BJ (cell line): ENCODE results near the gene RFT1. TPM values are rescaled to one million over a fixed set of nuclear protein-coding genes. Genes with fewer than 3 reads are reported as not detected.

Experiments
- CTCF ChIA-PET: fragments of 350-600 bp; formaldehyde crosslinking; extraction: SDS; loops from one replicate; lab custom pipeline; 2021; ENCODE audit warnings: antibody characterized with exemption, inconsistent platforms; lab: Yijun Ruan, JAX
- POLR2A ChIA-PET: fragments of 300-600 bp; sonication (Branson Sonifier 250); formaldehyde crosslinking; extraction: SDS; loops from one replicate; lab custom pipeline; 2021; ENCODE audit warnings: antibody characterized with exemption; lab: Charles Lee
- DNase-seq: peaks from one replicate; pipeline ENCODE4 v3.0.0-alpha.2; 2011; ENCODE audit warnings: low read depth
- H3K27me3 ChIP-seq: 2 replicates; pipeline ENCODE4 v1.6.0; 2011; ENCODE audit warnings: low read length; ENCODE audit not compliant: control insufficient read depth, insufficient read depth
- H3K36me3 ChIP-seq: 2 replicates; pipeline ENCODE4 v1.5.1; 2011; ENCODE audit warnings: low read length; ENCODE audit not compliant: control insufficient read depth, insufficient read depth
- H3K4me3 ChIP-seq: 2 replicates; pipeline ENCODE4 v1.5.1; 2011; ENCODE audit warnings: low read depth, mild to moderate bottlenecking, control low read depth, low read length
- polyA plus RNA-seq: library from polyadenylated mRNA; depleted of rRNA; stranded (reverse); fragments of >200 nt; gene quantifications from 2 replicates; pipeline ENCODE4 v1.2.3, GENCODE V29; 2011; rRNA removed
- TF ChIP-seq, protein P1 (sequence below): IDR thresholded peaks from 2 replicates; pipeline ENCODE4 v1.5.1; 2011; ENCODE audit warnings: low read depth, mild to moderate bottlenecking, control low read depth, inconsistent platforms, low read length, moderate library complexity; ENCODE audit not compliant: insufficient read depth

RFT1 gene
- polyA plus RNA-seq, 1 experiment, result 27.9 TPM

GRCh38 chr3:53039376-53039752 is 90.9 kb downstream of the RFT1 start:
- H3K4me3 ChIP-seq, result no peak overlapping the region
- CTCF ChIA-PET, result no interaction called here
- POLR2A ChIA-PET, result no interaction called here
- no peaks in the 10 kb centered on the region for H3K27me3 ChIP-seq
- no peaks in the 10 kb centered on the region for H3K36me3 ChIP-seq
- DNase-seq, result no peak
- TF ChIP-seq, protein P1, sequence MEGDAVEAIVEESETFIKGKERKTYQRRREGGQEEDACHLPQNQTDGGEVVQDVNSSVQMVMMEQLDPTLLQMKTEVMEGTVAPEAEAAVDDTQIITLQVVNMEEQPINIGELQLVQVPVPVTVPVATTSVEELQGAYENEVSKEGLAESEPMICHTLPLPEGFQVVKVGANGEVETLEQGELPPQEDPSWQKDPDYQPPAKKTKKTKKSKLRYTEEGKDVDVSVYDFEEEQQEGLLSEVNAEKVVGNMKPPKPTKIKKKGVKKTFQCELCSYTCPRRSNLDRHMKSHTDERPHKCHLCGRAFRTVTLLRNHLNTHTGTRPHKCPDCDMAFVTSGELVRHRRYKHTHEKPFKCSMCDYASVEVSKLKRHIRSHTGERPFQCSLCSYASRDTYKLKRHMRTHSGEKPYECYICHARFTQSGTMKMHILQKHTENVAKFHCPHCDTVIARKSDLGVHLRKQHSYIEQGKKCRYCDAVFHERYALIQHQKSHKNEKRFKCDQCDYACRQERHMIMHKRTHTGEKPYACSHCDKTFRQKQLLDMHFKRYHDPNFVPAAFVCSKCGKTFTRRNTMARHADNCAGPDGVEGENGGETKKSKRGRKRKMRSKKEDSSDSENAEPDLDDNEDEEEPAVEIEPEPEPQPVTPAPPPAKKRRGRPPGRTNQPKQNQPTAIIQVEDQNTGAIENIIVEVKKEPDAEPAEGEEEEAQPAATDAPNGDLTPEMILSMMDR, result no peak

- Histone ChIP-seq H3K27me3 (no peaks in the 10 kb centered on the region), H3K4me3 (no peak overlapping the region), H3K36me3 (no peaks in the 10 kb centered on the region)
- DNase-seq, result no peak
- POLR2A ChIA-PET, result no interaction called here
- TF ChIP-seq, protein P1, result no peak
- CTCF ChIA-PET, result no interaction called here
Measured at GRCh38 chr3:53038679-53039375, 91.4 kb downstream of the RFT1 start.

Other genes with a start within 250 kb of the RFT1 start
- 11.6 and 13.5 TPM in 2 replicates for gene STIMATE, start 232.9 kb downstream of the RFT1 start, polyA plus RNA-seq
- 2.1 and 2.6 TPM in 2 replicates for gene SFMBT1, start 84.4 kb downstream of the RFT1 start, polyA plus RNA-seq
- gene PRKCD, start 30.8 kb upstream of the RFT1 start, polyA plus RNA-seq, result 24.2 and 33.5 TPM in 2 replicates
- gene TKT, start 125.6 kb upstream of the RFT1 start, polyA plus RNA-seq, result 216 and 305 TPM in 2 replicates
- 22.4 and 34.0 TPM in 2 replicates for gene DCP1A, start 217.1 kb upstream of the RFT1 start, polyA plus RNA-seq